ENCODE data around the gene TASOR2. TPM values are rescaled to one million over a fixed set of nuclear protein-coding genes. Genes with fewer than 3 reads are reported as not detected.

TASOR2 gene
- total RNA-seq, 6 experiments from 2014 or later = 59.9 to 72.2 (median 62.1) TPM

DNA sequence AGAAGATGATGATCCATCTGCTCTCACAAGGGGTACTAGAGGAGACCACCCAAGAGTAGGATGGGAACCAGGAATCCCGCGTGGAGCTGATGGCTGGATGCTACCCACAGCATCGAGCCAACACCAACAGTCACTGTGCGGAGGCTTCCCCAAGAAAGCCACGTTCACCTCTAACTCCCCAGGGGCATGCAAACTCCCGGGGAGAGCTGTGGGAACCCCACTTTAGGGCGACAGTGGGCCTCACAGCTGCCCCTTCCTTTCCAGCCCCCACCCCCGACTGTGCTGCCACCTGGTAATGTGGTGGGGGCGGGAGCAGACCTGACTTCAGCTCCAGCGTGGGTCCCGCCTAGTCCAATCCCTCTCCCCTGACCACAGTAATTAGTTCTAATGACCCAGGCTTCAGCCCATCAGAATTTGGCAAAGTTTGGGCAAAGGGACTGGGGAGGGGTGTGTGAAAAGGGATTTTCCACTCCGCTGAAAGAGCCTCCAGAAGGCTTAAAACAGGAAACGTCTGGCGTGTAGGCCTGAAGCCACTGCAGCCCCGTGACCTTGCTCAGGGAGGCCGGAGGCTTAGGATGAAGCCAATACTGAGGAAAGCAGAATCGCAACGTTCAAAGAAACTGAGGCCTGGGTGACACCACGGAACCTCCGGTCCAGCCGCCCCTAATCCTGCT, 38.6 kb upstream of the TASOR2 start:
- no peak for DNase-seq
- H3K27ac Mint-ChIP-seq = no peak overlapping the region
- H3K4me1 Mint-ChIP-seq (ENCODE audit: low read depth) = peaks cover 8% of the 10 kb centered on the region; the same call in 1 of the 2 replicates
- TF ChIP-seq, protein P1, sequence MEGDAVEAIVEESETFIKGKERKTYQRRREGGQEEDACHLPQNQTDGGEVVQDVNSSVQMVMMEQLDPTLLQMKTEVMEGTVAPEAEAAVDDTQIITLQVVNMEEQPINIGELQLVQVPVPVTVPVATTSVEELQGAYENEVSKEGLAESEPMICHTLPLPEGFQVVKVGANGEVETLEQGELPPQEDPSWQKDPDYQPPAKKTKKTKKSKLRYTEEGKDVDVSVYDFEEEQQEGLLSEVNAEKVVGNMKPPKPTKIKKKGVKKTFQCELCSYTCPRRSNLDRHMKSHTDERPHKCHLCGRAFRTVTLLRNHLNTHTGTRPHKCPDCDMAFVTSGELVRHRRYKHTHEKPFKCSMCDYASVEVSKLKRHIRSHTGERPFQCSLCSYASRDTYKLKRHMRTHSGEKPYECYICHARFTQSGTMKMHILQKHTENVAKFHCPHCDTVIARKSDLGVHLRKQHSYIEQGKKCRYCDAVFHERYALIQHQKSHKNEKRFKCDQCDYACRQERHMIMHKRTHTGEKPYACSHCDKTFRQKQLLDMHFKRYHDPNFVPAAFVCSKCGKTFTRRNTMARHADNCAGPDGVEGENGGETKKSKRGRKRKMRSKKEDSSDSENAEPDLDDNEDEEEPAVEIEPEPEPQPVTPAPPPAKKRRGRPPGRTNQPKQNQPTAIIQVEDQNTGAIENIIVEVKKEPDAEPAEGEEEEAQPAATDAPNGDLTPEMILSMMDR (IDR thresholded peaks at IDR 0.05) = no peak
- no peaks in the 10 kb centered on the region; the same call in none of the 2 replicates for H3K27me3 Mint-ChIP-seq (ENCODE audit: insufficient read depth)
- H3K4me3 Mint-ChIP-seq = no peak overlapping the region
- no peaks in the 10 kb centered on the region for H3K9me3 Mint-ChIP-seq
- peaks cover 19% of the 10 kb centered on the region for H3K36me3 Mint-ChIP-seq (ENCODE audit: low read depth)

DNA sequence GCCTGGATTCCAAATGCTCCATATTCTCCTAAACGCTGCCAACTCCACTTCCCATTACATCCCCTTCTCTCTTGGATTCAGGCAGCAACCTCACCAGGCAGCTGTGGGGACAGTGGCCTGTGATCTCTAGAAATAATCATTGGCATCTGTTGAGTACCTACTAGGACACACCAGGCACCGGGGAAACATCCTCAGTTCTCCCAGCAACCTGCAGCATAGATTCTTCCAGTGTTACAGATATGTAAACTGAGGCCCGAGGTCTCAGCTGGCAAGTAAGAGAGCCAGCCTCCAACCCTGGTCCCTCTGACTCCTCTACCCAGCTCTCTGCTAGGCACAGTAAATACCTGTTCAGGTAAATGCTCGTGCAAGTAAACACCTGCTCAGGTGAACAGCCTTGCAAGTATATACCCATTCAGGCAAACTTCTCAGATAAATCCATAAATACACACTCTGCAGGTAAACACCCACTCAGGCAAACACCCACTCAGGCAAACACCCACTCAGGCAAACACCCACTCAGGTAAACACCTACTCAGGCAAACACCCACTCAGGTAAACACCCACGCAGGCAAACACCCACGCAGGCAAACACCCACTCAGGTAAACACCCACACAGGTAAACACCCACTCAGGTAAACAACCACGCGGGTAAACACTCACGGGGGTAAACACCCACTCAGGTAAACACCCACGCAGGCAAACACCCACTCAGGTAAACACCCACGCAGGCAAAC, 37.0 kb upstream of the TASOR2 start:
- Mint-ChIP-seq H3K27me3 (ENCODE audit: insufficient read depth) (no peaks in the 10 kb centered on the region; the same call in none of the 2 replicates), H3K4me3 (no peak overlapping the region), H3K4me1 (ENCODE audit: low read depth) (peaks cover 8% of the 10 kb centered on the region; the same call in 1 of the 2 replicates), H3K36me3 (ENCODE audit: low read depth) (peaks cover 13% of the 10 kb centered on the region), H3K9me3 (no peaks in the 10 kb centered on the region), H3K27ac (no peak overlapping the region)
- TF ChIP-seq, protein P1 (IDR thresholded peaks at IDR 0.05) = no peak
- no peak for DNase-seq

DNA sequence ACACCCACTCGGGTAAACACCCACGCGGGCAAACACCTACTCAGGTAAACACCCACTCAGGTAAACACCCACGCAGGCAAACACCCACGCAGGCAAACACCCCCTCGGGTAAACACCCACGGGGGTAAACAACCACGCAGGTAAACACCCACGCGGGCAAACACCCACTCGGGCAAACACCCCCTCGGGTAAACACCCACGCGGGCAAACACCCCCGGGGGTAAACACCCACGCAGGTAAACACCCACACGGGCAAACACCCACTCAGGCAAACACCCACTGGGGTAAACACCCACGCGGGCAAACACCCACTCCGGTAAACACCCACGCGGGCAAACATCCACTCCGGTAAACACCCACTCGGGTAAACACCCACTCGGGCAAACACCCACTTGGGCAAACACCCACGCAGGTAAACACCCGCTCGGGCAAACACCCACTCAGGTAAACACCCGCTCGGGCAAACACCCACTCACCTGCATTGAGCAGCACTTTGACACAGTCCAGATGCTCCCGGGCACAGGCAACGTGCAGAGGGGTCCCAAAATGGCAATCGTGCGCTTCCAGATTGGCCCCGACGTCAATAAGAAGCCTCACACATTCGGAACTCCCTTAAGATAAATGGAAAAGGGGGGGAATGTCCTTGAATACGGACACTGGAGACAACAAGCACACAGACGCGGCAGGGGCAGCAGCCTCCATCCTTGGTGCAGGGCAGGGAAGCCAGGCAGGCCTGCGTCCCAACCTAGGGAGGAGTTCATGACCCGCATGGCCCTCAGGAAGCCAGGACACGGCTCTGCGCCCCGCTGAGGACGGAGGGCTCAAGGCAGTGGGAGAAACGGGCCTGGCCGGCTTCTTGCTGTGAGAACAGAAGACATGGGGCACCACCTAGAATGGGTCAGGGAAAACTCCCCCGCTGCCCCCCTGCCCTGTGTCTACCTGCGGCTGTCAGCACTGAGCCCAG, 35.9 kb upstream of the TASOR2 start:
- H3K27ac Mint-ChIP-seq = no peak overlapping the region
- H3K4me3 Mint-ChIP-seq = no peak overlapping the region
- no peaks in the 10 kb centered on the region; the same call in 1 of the 2 replicates for H3K4me1 Mint-ChIP-seq (ENCODE audit: low read depth)
- TF ChIP-seq, protein P1 (IDR thresholded peaks at IDR 0.05) = no peak
- DNase-seq = no peak
- H3K27me3 Mint-ChIP-seq (ENCODE audit: insufficient read depth) = no peaks in the 10 kb centered on the region; the same call in none of the 2 replicates
- no peaks in the 10 kb centered on the region for H3K9me3 Mint-ChIP-seq
- H3K36me3 Mint-ChIP-seq (ENCODE audit: low read depth) = peaks cover 13% of the 10 kb centered on the region

GRCh38 chr10:5649746-5650145, 34.9 kb upstream of the TASOR2 start:
- TF ChIP-seq, protein P1 (IDR thresholded peaks at IDR 0.05) = no peak
- Mint-ChIP-seq H3K4me1 (ENCODE audit: low read depth) (no peaks in the 10 kb centered on the region), H3K36me3 (ENCODE audit: low read depth) (peaks cover 13% of the 10 kb centered on the region), H3K9me3 (no peaks in the 10 kb centered on the region), H3K4me3 (no peak overlapping the region), H3K27ac (no peak overlapping the region), H3K27me3 (ENCODE audit: insufficient read depth) (no peaks in the 10 kb centered on the region; the same call in none of the 2 replicates)
- no peak for DNase-seq
